NCI-H2196 (cell line): ENCODE measurements around the gene CRISPLD2.
"Not testable (repeated sequence)": the region's sequence is repeated elsewhere in the genome, so short reads cannot be mapped to it uniquely, and the experiment has no call there.

Experiments
- DNase-seq: peaks from one replicate; lab custom pipeline; 2025; ENCODE audit not compliant: unreplicated experiment; lab: John Stamatoyannopoulos, UW

CRISPLD2 gene

GRCh38 chr16:84839956-84840355, 20.2 kb downstream of the CRISPLD2 start:
- no peak for DNase-seq

- DNase-seq, result no peak
Measured at GRCh38 chr16:84840687-84841627, 21.2 kb downstream of the CRISPLD2 start.

- peak; percentile 65 for DNase-seq
Measured at GRCh38 chr16:84841787-84842300, 22.1 kb downstream of the CRISPLD2 start.

GRCh38 chr16:84842516-84843148, 22.8 kb downstream of the CRISPLD2 start:
- DNase-seq, result peak; percentile 22

- no peak for DNase-seq
Measured at GRCh38 chr16:84843149-84844048, 23.6 kb downstream of the CRISPLD2 start.

- peak; percentile 40 for DNase-seq
Measured at GRCh38 chr16:84844049-84844350, 24.2 kb downstream of the CRISPLD2 start.

GRCh38 chr16:84844559-84845495, 25.0 kb downstream of the CRISPLD2 start:
- DNase-seq, result no peak

- DNase-seq, result peak; percentile 5
Measured at GRCh38 chr16:84845496-84846002, 25.8 kb downstream of the CRISPLD2 start.

GRCh38 chr16:84847564-84848355, 28.0 kb downstream of the CRISPLD2 start:
- no peak for DNase-seq

GRCh38 chr16:84848986-84849634, 29.3 kb downstream of the CRISPLD2 start:
- DNase-seq, result no peak

- no peak for DNase-seq
Measured at GRCh38 chr16:84849751-84850150, 30.0 kb downstream of the CRISPLD2 start.

GRCh38 chr16:84850714-84851113, 30.9 kb downstream of the CRISPLD2 start:
- no peak for DNase-seq

- peak; percentile 73 for DNase-seq
Measured at GRCh38 chr16:84851192-84852127, 31.7 kb downstream of the CRISPLD2 start.

GRCh38 chr16:84853534-84853933, 33.7 kb downstream of the CRISPLD2 start:
- no peak for DNase-seq

GRCh38 chr16:84854759-84855158, 35.0 kb downstream of the CRISPLD2 start:
- DNase-seq, result no peak

GRCh38 chr16:84855435-84856202, 35.8 kb downstream of the CRISPLD2 start:
- DNase-seq, result not testable (repeated sequence)

GRCh38 chr16:84856203-84856581, 36.4 kb downstream of the CRISPLD2 start:
- DNase-seq, result not testable (repeated sequence)
